ENCODE data around the gene KRT77.

KRT77 gene

GRCh38 chr12:52691076-52691840 is 12.1 kb downstream of the KRT77 start:
- no peak for DNase-seq (ENCODE audit: low spot score)

- DNase-seq (ENCODE audit: low spot score) = no peak
These were observed 12.8 kb downstream of the KRT77 start for GRCh38 chr12:52690351-52691075.

DNA sequence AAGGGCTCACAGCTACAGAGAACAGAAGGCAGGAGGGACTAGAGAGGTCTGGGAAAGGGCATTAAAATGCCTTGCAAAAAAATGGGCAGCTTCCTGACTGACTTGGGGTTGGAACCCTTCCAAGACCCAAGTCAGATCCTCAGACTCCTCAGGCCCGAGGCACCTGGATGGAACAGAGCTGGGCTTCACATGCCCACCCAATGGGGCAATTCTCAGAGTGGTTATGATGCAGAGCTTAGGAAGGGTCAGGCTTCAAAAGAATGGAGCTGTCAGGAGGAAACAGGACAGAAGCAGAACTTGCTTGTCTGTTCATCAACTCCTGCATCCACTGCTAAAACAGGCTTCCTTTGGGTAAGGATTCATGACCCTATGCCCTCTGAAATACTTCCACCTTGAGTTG is 13.4 kb downstream of the KRT77 start:
- DNase-seq (ENCODE audit: low spot score) = no peak

GRCh38 chr12:52689239-52689638 is 14.1 kb downstream of the KRT77 start:
- no peak for DNase-seq (ENCODE audit: low spot score)

- DNase-seq (ENCODE audit: low spot score) = no peak
These were observed 14.8 kb downstream of the KRT77 start for GRCh38 chr12:52688481-52688880.

DNA sequence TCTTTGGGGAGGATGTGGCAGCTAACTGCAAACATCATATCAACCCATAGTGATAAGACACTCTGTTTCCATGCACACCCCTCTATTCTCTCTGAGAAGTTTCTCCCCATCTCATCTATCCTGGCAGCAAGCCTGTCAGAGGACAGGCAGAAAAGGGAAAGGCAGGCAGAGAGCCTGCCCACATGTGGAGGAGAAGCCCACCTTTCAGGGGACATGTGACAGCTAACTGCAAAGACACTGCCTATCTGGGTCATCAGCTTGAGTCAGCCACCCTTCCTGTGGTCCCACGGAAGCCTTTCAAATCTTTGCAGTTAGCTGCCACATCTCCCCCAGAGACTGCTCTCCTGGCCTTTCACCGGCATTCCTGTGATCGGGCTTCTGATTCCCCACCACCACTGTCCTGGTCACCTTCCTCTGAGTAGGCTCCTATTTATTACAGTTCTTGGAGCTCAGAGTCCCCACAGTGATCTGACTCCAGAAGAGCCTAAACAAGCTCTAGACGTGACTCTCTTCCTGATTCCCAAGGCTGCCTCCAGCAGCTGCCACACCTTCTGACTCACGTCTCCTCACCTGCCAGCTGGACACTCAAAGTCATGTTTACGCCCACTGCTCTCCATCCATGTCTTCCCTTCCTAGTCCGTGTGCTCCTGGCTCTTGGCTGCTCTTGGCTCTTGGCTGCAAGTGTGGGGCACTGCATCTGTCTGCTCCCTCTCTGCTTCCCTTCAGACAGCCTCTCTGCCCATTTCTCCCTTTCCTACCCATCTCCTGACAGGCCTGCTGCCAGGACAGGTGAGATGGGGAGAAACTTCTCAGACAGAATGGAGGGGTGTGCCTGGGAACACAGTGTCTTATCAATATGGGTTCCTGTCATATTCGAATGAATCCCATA is 15.6 kb downstream of the KRT77 start:
- DNase-seq (ENCODE audit: low spot score) = no peak

DNA sequence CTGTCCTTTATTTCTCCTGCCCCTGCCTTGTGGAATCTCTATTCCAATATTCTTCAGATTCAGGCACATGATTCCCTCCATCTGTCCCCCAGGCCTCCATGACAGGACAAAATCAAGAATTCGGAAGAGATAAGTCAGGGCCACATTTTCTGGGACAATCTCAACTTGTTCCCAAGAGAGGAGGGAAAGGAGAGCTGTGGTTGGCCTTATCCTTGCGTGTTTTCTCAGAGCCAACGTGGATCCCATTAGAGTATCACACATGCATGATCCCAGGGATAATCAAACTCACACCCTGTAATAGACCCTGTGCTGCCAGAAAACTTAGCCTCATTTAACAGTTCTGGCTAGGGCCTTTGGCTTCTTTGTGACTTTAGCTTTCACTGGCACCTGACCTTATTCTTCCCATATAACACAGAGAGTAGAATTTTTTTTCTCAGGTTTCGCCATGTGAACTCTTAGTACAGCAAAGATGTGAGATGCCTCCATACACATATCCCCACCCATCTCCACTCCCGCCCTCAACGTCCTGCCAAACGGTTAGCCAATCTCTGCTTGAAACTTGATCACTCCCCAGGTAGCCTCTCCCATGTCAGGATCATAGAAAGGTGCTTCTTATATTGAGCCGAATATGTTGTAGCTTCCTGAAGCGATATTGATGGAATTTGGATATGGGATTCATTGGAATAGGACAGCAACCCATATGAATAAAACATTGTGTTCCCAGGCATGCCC is 16.4 kb downstream of the KRT77 start:
- no peak for DNase-seq (ENCODE audit: low spot score)

DNA sequence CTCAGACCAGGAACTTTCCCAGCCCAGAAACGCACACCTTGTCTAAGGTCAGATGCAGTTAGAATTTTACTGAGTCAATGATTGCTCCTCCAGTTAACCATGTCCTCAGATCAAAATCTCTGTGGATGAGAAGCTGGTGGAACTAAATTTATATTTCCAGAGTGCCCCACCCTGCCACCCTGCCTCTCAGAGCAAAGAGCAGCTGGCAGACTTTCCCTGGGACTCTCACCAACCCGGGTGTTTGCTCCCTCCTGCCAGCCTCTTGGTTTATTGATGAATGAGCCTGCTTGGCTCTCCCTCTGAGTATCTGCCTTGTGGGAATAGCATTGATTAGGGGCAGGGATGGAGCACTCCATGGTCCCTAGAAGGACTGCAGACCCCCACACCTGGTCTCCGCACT is 17.3 kb downstream of the KRT77 start:
- no peak for DNase-seq (ENCODE audit: low spot score)

DNA sequence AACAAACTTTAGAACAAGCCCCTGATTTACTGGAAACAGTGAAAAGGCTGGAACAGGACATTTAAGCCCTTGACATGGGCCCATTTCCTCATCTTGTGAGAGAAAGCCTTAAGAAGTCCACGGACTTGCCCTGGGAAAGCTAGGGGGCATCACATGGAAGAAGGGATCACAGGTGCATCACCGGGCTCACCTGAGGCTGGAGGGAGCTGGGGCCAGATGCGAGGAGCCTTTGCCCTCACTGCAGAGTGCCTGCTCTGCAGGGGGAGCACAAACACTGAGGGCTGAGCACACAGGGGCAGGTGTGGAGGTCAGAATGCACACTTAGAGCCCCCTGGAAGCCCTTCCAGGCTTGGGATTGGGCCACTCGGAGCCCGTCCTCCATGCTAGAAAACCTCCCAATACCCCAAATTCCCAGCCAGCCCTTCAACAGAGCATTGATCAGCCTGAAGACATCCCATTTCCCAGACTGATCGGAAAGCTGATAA is 17.9 kb downstream of the KRT77 start:
- DNase-seq (ENCODE audit: low spot score) = no peak

DNA sequence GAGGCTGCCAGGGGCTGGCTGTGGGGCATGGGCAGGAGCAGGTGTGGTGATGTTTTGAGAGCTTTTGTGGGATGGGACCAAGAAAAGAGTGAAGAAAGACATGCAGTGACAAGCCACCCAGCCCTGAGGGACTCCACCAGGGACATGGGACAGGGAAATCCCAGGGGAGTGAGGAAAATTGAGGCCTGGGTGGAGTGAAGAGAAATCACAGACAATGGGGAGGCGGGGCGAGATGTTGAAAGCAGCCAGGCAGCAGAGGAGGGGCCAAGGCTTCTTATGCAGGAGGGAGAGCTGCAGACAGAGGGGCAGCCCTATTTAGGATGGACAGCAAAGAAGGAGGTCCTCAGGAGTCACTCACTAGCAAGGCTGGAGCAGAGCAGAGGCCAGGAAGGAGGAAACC is 18.9 kb downstream of the KRT77 start:
- DNase-seq (ENCODE audit: low spot score) = no peak

- no peak for DNase-seq (ENCODE audit: low spot score)
These were observed 19.6 kb downstream of the KRT77 start for GRCh38 chr12:52683575-52684300.

GRCh38 chr12:52682938-52683574 is 20.3 kb downstream of the KRT77 start:
- DNase-seq (ENCODE audit: low spot score) = no peak

DNA sequence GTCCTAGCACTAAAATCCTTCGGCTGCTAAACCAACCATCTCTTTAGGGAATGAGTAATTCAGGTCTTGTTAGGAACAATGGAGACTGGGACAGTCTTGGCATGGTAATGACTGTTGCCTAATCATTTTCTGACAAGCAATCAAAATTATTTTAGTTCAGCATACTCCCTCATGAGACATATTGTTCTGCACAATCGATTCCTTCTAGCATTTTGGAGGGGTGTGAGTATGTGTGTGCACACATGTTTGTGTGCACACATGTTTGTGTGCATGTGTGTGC is 21.0 kb downstream of the KRT77 start:
- no peak for DNase-seq (ENCODE audit: low spot score)

- DNase-seq (ENCODE audit: low spot score) = no peak
These were observed 21.6 kb downstream of the KRT77 start for GRCh38 chr12:52681526-52682380.

- no peak for DNase-seq (ENCODE audit: low spot score)
These were observed 23.0 kb downstream of the KRT77 start, which contains the start of gene KRT1 for GRCh38 chr12:52680363-52680762. TSS of gene KRT1 (minus strand) at chr12:52680407. CDS start at chr12:52680348, 59 bp downstream.

DNA sequence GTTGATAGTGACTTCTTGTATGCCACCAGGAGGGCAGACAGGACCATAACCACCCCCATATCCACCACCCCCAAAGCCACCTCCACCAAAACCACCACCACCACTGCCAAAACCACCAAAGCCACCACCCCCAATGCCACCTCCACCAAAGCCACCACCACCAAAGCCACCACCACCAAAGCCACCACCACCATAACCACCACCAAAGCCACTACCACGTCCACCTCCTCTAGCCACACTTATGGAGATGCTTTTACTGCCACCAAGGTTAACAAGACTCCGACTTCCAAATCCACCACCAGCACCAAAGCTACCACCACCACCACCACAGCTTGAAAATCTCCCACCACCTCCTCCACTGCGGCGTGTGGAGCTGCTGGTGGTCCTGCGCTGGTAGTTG is 23.4 kb downstream of the KRT77 start:
- DNase-seq (ENCODE audit: low spot score) = no peak

DNA sequence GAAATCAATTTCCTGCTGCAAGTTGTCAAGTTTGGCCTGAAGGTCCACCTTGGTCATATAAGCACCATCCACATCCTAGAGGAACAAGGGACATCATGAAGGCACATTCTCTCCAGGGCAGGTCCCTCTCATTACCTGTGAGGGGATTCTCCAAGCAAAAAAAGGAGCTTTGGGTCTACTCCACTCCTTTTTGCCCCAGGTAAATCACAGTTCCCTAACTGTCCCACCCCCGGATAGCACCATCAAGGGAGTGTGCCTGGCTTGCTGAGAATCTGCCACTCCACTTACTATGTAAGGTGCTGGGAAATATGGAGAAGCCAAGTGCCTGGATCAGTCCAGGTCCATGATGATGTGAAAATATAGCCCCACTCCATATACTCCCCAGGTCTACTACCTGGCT is 25.7 kb downstream of the KRT77 start:
- no peak for DNase-seq (ENCODE audit: low spot score)

DNA sequence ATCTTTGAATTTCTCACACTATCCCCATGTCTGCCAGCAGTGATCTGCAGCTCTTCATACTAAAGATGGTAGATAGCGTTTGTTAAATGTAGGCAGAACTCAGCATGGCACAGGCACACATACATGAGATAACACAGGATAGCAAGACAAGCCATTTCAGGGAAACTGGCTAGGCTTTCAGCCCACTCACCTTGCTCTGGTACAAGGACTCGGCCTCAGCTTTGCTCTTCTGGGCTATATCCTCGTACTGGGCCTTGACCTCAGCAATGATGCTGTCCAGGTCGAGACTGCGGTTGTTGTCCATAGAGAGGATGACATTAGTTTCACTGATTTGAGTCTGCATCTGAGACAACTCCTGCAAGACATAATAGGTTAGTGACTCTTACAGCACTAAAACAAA is 26.2 kb downstream of the KRT77 start:
- DNase-seq (ENCODE audit: low spot score) = no peak

DNA sequence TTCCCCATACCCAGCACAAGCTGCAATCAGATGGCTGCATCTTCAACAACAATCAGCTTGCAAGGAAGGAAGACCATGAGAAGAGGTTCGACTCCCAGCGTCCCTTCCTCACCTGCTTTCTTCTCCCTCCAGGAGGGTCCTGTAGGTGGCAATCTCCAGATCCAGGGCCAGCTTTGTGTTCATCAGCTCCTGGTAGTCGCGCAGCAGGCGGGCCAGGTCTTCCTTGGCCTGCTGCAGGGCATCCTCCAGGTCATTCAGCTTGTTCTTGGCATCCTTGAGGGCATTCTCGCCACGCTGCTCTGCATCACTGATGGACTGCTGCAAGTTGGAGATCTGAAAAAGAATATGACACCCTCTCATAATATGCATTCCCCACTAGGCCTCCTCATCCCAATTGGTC is 27.2 kb downstream of the KRT77 start:
- no peak for DNase-seq (ENCODE audit: low spot score)

DNA sequence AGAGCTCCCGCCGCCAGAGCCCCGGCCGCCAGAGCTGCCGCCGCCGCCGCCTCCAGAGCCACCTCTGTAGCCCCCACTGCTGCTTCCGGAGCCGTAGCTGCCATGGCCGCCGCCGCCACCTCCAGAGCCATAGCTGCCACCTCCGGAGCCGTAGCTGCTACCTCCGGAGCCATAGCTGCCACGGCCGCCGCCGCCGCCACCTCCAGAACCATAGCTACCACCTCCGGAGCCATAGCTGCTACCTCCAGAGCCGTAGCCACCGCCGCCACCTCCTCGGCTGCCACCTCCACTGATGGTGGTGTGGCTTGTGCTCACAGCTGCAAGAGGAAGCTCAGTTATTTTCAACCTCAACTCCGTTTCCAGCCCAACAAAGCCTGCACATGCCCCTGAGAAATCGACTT is 28.0 kb downstream of the KRT77 start:
- DNase-seq (ENCODE audit: low spot score) = no peak
